Gastrocnemius medialis (tissue), 4 donors: ENCODE data around the gene ADGRD1.

ENCODE experiments used
- POLR2A ChIP-seq, 2 donors: fragments of 450-650 bp; IDR thresholded peaks; one replicate each; pipeline ENCODE4 v1.6.1; 2017; ENCODE audit warnings: antibody characterized with exemption in 2 of 2, mild to moderate bottlenecking in 2 of 2, moderate library complexity in 2 of 2
- TF ChIP-seq, protein P1 (sequence below), 5 experiments: fragments of 450-650 bp in 3 of 5; fragments of 200-600 bp in 2 of 5; sonication (generic) in 2 of 5; IDR thresholded peaks in 4 of 5; conservative IDR thresholded peaks in 1 of 5; 1 replicate in 4 of 5; 2 replicates in 1 of 5; pipeline ENCODE4 v1.5.1; 2016 to 2019; ENCODE audit warnings: antibody characterized with exemption in 5 of 5, mild to moderate bottlenecking in 3 of 5, moderate library complexity in 3 of 5

DNA sequence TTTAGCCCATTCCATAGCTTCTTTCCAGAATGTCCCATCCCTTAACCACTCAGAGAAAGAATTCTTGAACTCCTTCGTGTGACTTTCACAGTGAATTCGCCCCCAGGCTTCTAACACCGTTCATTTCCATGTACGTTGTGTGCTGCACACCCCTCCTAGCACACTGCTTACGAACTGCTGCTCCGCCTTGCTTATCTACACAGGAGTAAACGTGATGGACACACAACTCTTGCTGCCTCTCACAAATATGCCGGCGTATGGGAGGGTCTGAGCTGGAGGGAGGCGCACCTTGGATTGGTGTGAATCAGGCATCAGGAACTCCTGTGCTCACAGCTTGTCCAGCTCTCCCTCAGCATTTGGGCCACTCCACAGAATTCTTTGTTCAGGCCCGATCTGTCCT is 3.9 kb upstream of the ADGRD1 start:
- TF ChIP-seq, protein P1, sequence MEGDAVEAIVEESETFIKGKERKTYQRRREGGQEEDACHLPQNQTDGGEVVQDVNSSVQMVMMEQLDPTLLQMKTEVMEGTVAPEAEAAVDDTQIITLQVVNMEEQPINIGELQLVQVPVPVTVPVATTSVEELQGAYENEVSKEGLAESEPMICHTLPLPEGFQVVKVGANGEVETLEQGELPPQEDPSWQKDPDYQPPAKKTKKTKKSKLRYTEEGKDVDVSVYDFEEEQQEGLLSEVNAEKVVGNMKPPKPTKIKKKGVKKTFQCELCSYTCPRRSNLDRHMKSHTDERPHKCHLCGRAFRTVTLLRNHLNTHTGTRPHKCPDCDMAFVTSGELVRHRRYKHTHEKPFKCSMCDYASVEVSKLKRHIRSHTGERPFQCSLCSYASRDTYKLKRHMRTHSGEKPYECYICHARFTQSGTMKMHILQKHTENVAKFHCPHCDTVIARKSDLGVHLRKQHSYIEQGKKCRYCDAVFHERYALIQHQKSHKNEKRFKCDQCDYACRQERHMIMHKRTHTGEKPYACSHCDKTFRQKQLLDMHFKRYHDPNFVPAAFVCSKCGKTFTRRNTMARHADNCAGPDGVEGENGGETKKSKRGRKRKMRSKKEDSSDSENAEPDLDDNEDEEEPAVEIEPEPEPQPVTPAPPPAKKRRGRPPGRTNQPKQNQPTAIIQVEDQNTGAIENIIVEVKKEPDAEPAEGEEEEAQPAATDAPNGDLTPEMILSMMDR (IDR thresholded peaks at IDR 0.05 in 4 of 5, conservative IDR thresholded peaks at IDR 0.05 in 1 of 5) = no peak
- TF ChIP-seq POLR2A (IDR thresholded peaks at IDR 0.05) = no peak
